Transverse colon (tissue), 4 donors: ENCODE results near the gene PEX10.

Experiments used
- CTCF ChIP-seq, 5 experiments: fragments of 200-600 bp in 3 of 5; fragments of 450-650 bp in 2 of 5; sonication (generic) in 3 of 5; IDR thresholded peaks; 1 replicate in 2 of 5; 2 replicates in 3 of 5; pipeline ENCODE4 v1.5.1; 2016 to 2017; ENCODE audit warnings: antibody characterized with exemption in 5 of 5, inconsistent platforms in 3 of 5, mild to moderate bottlenecking in 2 of 5, moderate library complexity in 1 of 5
- EP300 ChIP-seq: sonication (generic); formaldehyde crosslinking; IDR thresholded peaks from one replicate; pipeline ENCODE4 v1.6.1; 2017; ENCODE audit warnings: antibody characterized with exemption, low read depth
- POLR2A ChIP-seq: fragments of 450-650 bp; IDR thresholded peaks from one replicate; pipeline ENCODE4 v1.6.1; 2016; ENCODE audit warnings: antibody characterized with exemption, mild to moderate bottlenecking, moderate library complexity
- POLR2AphosphoS5 ChIP-seq, 3 donors: sonication (generic); formaldehyde crosslinking; IDR thresholded peaks; one replicate each; pipeline ENCODE4 v1.6.1; 2016; ENCODE audit warnings: antibody characterized with exemption in 3 of 3

GRCh38 chr1:2378441-2378851, 33.9 kb downstream of the PEX10 start:
- TF ChIP-seq CTCF (IDR thresholded peaks at IDR 0.05) (no peak), POLR2A (no peak), EP300 (no peak), POLR2AphosphoS5 (IDR thresholded peaks at IDR 0.05) (no peak)
